GM21576 (cell line): Measurements from ENCODE around the gene SCAF8.
"Not testable (repeated sequence)": the region's sequence is repeated elsewhere in the genome, so short reads cannot be mapped to it uniquely, and the experiment has no call there.

ENCODE experiments used
- ATAC-seq: cut with Tn5 transposase; IDR thresholded peaks from one replicate; pipeline ENCODE4 v1.9.1; 2021; ENCODE audit warnings: mild to moderate bottlenecking, moderate library complexity; ENCODE audit not compliant: unreplicated experiment

Gene SCAF8

DNA sequence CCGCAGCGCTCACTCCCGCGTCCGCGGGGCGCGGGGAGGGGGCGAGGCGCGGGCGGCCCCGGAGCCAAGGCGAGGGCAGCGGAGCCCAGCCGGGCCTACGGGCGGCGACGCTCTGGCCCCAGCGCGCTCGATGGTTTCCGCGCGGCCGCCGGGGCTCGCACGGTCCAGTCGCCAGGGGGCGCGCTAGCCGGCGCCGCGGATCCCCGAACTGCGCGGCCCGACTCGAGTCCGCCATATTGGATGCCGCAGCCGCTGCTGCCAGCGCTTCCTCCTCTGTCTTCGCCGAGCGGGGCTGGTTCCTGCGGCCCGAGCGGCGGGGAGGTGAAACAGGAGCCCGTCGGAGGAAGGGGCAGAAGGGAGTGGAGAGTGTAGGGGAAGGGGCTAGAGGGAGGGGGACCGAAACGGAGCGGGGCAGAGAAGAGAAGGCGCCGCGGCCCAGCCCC, at the start of gene SCAF8:
Gene SCAF8, plus strand, starts transcription at position 234 of the 443 bp plus-strand sequence. CDS start 485 bp downstream, outside the sequence.
- peak; percentile 83 for ATAC-seq

DNA sequence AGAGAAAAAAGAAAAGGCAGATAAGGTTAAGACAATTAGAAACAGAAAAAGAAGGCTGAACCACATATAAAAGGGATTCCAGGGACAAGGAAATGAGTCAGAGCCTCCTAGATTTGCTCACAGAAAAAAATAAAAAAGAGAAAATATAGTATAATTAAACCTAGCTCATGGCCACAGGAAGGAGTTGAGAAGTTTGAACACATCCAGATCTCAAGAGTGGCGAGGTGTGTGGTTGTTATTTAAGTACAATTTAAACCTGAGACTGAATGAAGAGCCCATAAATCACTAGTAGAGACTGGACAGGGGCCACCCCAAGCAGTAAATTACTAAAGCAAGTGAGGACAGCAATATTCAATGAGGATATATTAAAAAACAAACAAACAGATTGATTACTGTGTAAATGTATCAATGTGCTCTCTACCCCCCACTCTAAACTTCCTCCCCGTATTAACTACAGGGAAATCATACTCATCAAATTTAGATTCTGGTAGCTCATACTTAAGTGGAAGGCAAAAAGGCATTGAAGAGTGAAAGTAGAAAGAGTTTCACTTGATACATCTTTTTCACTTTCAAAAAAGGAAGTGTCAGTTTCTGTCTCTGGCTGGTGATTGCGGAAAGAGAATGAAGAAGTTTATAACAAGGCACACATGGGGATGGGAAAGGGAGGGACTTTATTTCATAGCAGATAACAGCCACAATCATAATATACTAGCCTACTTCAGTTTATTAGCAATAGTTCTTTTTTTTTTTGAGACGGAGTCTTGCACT, 49.3 kb upstream of the SCAF8 start:
- ATAC-seq: peak; percentile 94

DNA sequence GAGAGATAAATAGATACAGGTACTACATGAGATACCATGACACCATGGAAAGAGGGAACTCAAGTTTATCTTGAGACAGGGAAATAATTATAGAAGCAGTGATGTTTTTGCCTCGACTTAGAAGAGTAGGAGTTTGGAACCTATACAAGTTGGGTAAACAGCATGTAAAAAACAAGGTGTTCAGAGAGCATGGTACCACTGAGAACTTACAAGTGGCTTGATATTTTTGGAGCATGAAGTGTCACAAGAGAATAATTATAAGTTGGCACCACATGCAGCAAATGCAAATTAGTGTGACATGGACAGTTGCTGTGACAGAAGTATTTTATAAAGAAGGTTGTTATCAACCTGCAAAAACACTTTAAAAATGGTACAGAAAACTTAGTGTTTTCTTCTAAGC, 47.1 kb upstream of the SCAF8 start:
- no peak for ATAC-seq

GRCh38 chr6:154689493-154690255, 43.5 kb upstream of the SCAF8 start:
- no peak for ATAC-seq

GRCh38 chr6:154690857-154691256, 42.4 kb upstream of the SCAF8 start:
- no peak for ATAC-seq

- no peak for ATAC-seq
Measured at GRCh38 chr6:154696661-154697060, 36.6 kb upstream of the SCAF8 start.

GRCh38 chr6:154703124-154703523, 30.1 kb upstream of the SCAF8 start:
- no peak for ATAC-seq

- ATAC-seq: no peak
Measured at GRCh38 chr6:154705471-154706113, 27.6 kb upstream of the SCAF8 start.

DNA sequence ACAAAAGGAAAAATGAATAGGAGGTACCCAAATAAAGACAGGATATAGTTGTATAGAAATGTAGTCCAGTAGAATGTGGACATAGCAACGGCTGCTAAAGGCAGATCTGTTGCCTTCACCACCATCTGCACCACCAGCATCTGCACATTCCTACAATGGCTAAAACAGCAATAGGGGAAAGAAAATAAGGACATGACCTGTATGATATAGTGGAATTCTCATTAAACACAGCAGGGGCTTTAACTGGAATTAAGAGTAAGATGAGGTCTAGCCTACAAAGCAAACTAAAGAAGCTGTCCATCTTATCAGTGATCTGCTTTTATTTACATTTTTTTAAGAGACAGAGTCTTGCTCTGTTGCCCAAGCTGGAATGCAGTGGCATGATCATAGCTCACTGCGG, 26.8 kb upstream of the SCAF8 start:
- ATAC-seq: no peak

DNA sequence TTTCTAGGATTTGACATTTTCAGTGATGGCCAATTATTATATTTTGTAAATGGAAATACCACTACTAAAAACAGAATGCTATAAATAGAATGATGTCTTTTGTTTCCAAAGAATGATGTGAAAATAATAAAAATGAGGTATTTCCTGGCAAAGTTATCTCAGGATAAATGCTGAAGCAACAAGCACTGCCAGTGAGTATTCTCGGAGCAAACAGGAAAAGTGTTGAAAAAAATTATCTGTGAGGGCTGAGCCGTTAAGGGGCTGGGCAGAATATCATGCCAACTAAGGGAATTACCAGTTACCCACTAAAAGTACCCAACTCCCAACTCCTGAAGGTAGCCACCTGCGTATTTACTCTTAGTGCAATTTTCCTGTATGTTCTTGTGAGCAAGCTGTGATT, 23.6 kb upstream of the SCAF8 start:
- ATAC-seq: no peak

DNA sequence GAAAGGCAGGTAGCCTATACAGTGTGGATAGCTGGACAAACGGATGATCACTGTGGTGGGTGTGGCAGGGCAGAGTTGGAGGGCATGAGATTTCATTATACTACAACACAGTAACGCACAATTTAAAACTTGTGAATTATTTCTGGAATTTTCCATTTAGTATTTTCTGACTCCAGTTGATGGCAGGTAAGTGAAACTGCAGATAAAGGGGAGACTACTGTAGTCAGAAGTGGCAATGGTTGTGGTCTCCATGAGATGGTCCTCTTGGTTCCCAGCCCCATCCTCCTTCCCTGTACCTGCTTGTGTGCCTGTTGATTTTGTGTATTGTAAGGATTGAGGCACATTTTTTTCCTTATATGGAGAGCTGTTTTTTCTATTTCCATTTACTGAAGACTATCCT, 22.5 kb upstream of the SCAF8 start:
- ATAC-seq: no peak

DNA sequence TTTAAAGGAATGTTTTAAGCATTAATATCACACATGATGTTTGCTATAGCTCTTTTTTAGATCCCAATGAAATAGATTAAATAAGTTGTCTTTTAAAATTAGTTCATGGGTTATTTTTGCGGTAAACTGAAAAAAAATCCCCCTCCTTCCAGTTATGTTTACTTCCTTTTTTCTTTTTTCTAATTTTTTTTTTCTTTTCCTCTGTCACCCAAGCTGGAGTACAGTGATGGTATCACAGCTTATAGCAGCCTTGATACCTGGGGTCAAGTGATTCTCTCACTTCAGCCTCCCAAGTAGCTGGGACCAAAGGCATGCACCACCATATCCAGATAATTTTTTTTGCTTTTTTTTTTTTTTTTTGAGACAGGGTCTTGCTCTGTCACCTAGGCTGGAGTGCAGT, 17.8 kb upstream of the SCAF8 start:
- no peak for ATAC-seq

GRCh38 chr6:154716350-154716749, 16.9 kb upstream of the SCAF8 start:
- ATAC-seq: not testable (repeated sequence)

- ATAC-seq: no peak
Measured at GRCh38 chr6:154719433-154719832, 13.8 kb upstream of the SCAF8 start.

- ATAC-seq: no peak
Measured at GRCh38 chr6:154719854-154720253, 13.4 kb upstream of the SCAF8 start.

DNA sequence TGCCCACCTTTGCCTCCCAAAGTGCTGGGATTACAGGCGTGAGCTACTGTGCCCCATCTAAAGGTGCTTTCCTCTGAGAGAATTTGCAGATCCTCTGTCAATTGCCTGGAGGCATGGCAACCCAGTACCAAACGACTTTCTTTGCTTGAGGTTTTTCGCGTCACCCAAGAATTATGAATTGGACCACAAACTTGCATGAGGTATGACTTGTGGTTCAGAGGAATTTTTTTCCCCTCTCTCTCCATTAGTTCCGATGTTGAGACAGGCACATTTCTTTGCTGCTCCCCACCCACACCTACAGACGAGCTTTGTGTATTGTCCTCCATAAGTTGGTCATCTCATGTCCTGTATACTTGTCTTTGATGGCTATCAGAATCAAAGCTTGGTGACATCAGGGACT, 11.8 kb upstream of the SCAF8 start:
- no peak for ATAC-seq

DNA sequence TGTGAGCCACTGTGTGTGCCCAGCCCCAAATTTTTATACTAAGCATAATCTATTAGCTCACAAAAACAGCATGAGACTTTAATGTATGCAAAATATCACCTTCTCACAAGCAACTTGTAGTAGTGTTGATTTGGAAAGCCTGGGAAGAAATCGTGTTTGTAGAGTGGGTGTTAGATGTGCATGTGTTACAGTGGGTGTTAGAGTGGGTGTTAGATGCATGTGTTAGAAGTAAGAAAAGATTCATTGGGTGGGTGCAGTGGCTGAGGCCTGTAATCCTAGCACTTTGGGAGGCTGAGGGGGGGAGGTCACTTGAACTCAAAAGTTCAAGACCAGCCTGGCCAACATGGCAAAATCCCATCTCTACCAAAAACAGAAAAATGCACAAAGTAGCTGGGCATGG, 6.3 kb upstream of the SCAF8 start:
- ATAC-seq: no peak

GRCh38 chr6:154731296-154732218, 1.7 kb upstream of the SCAF8 start:
- no peak for ATAC-seq

GRCh38 chr6:154732538-154733182, 556 bp upstream of the SCAF8 start:
- no peak for ATAC-seq
